ENCODE measurements around the gene PKN3. TPM values are rescaled to one million over a fixed set of nuclear protein-coding genes. Genes with fewer than 3 reads are reported as not detected.
A peak's percentile ranks its signal among the peaks of the same experiment; 100 is the strongest.

Gene PKN3
- total and polyA plus RNA-seq, 2 of the 13 experiments (the other 11 are each of a cell fraction or from before 2014, with no cell fraction given): 10.5 to 13.2 TPM

GRCh38 chr9:128733256-128733655 is 31.0 kb downstream of the PKN3 start (continued):
- no peak for TF ChIP-seq ZNF574 (CRISPR knock-in tag; IDR thresholded peaks at IDR 0.05)
- TF ChIP-seq PAX8 (CRISPR knock-in tag; IDR thresholded peaks at IDR 0.05; ENCODE audit: borderline replicate concordance): no peak
- TF ChIP-seq ZIK1 (CRISPR knock-in tag; IDR thresholded peaks at IDR 0.05; ENCODE audit: borderline replicate concordance, low read depth): no peak
- TF ChIP-seq ZNF432 (CRISPR knock-in tag; IDR thresholded peaks at IDR 0.05; ENCODE audit: borderline replicate concordance): no peak
- no peak for TF ChIP-seq ONECUT2 (CRISPR knock-in tag; IDR thresholded peaks at IDR 0.05)
- no peak for TF ChIP-seq HHEX (CRISPR knock-in tag; IDR thresholded peaks at IDR 0.05)
- no peak for TF ChIP-seq CREM (IDR thresholded peaks at IDR 0.05)
- no peak for TF ChIP-seq CREM (CRISPR knock-in tag; IDR thresholded peaks at IDR 0.05)
- TF ChIP-seq ZNF430 (CRISPR knock-in tag; IDR thresholded peaks at IDR 0.05): no peak
- no peak for TF ChIP-seq PHF8 (CRISPR knock-in tag; IDR thresholded peaks at IDR 0.05)
- TF ChIP-seq ISL2 (CRISPR knock-in tag; IDR thresholded peaks at IDR 0.05): no peak
- TF ChIP-seq RCOR2 (CRISPR knock-in tag; IDR thresholded peaks at IDR 0.05): no peak
- TF ChIP-seq KDM4B (CRISPR knock-in tag; IDR thresholded peaks at IDR 0.05): peak; percentile 46; the same call in 1 of the 2 replicates
- TF ChIP-seq PITX1 (CRISPR knock-in tag; IDR thresholded peaks at IDR 0.05): no peak
- TF ChIP-seq SETDB1 (CRISPR knock-in tag; IDR thresholded peaks at IDR 0.05; ENCODE audit: borderline replicate concordance): no peak
- peak; percentile 43; the same call in 1 of the 2 replicates for TF ChIP-seq POLR2G (IDR thresholded peaks at IDR 0.05; ENCODE audit: low read depth, low read length)
- TF ChIP-seq ZFP90 (CRISPR knock-in tag; IDR thresholded peaks at IDR 0.05; ENCODE audit: borderline replicate concordance): no peak
- no peak for TF ChIP-seq ZNF512B (CRISPR knock-in tag; IDR thresholded peaks at IDR 0.05; ENCODE audit: borderline replicate concordance)
- no peak for TF ChIP-seq ZNF546 (CRISPR knock-in tag; conservative IDR thresholded peaks at IDR 0.05)
- TF ChIP-seq GPN1 (CRISPR knock-in tag; IDR thresholded peaks at IDR 0.05; ENCODE audit: borderline replicate concordance): no peak
- no peak for TF ChIP-seq ZBTB2 (CRISPR knock-in tag; IDR thresholded peaks at IDR 0.05; ENCODE audit: low read depth)
- no peak for TF ChIP-seq ATF3 (CRISPR knock-in tag; IDR thresholded peaks at IDR 0.05)
